Stimulated activated CD4-positive, alpha-beta T cell treated with anti-CD3 and anti-CD28 coated beads, Interleukin-1b, Interleukin-23, amount 100 ng/mL, for 24 hours (primary cell): ENCODE results near the gene FIGNL2.

Source experiments
- DNase-seq, 4 experiments: peaks; one replicate each; pipeline ENCODE4 v3.0.0-alpha.2; 2020; ENCODE audit warnings: low read depth in 4 of 4, low spot score in 1 of 4

Gene FIGNL2

DNA sequence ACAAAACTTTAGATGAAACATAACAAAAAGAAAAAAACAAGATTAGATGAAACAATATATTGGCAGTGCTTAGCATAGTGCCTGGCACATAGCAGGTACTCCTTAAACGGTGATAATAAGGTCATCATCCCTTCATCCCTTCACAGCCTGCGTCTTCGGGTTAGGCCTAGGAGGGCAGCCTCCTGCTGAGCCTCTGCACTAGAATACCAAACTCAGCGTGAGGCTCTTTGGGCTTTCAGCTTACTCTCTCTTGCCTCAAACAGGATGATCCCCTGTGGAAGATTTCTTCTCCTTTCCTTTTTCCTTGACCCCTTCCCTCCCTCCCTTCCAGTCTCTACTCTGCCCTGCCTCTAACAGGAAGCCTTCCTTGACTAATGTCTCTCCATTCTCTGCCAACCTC lies 14.4 kb upstream of the FIGNL2 start:
- no peak for DNase-seq

DNA sequence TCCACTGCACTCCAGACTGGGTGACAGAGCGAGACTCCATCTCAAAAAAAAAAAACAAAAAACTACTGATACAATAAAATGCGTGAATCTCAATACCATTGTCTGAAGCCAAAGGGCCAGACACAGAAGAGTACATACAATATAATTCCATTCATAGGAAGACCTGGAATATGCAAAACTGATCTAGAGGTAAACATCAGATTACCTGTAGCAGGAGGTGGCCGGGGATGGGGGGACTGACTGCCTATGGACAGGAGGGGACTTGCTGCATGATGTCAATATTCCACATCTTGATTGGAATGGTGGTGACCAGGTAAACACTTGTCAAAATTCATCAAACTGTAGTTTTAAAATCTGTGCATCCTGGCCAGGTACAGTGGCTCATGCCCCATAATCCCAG lies 12.5 kb upstream of the FIGNL2 start:
- DNase-seq, result no peak

DNA sequence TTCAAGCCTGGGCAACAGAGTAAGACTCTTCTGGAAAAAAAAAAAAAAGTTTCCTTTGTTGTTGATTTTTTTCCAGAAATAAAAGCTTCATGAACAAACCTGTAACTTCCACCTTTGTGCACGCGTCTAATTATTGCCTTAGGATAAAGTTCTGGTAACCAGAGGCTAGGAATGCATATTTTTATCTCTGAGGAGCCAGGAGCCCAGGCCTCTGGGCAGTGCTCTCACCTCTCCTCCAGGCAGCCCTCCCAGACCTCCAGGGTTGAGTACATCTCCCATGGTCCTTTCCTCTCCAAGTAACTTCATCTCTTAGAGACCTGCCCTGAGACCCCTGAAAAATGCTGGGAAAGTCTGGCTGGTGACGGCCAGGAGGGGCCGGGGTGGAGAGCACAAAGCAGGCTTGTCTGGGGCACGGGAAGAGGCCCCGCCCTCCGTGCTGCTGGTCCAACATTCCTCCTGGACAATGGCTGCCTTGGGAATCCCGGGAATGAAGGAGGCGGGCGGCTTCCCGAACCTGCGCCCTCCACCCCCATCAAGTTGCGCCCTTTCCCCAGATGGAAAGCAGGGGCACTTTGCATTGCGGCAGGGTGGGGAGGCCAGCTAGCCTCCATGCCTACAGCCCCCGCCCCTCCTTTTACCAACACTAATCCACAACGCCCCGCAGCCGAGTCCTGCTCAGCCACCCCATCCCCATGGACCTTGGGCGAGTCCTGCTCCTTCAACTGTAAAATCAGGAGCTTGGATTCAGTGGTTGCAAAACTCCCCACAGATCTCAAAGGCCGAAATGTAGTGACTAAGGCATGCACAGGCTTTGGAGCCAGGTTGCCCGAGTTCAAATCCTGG lies 7.3 kb upstream of the FIGNL2 start:
- no peak for DNase-seq

DNA sequence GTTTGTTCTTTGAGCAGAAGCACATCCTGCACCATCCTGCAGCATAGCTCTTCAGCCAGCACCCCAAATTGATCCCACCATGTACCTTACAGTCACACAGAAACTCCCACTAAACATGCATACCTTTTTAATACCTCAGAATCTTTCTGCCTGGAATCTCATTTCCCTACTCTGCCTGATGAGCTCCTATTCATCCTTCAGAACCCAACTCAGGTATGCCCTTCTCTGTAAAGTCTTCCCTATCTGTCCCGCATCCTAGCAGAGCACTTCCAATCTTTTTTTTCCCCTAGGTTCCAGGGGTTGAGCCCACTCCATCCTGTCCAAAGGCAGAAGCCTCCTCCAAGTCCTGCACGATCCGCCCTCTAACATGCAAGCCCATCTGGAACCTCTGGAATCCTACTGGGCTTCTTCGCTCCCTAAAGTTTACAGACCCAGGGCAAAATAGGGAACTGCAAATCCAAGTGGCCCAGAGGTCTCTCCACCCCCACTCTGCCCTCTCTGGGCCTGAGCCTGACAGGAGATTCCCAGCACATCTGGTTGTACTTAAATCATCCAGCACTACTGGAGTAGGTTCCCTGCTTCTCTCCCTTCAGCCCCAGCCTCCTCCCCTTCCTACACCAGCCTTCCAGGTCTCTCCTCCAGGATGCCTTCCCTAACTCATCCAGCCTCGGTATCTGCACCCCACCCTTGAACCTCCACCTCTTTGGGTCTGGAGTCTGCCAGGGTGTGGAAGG lies 4.1 kb upstream of the FIGNL2 start:
- DNase-seq, result no peak

DNA sequence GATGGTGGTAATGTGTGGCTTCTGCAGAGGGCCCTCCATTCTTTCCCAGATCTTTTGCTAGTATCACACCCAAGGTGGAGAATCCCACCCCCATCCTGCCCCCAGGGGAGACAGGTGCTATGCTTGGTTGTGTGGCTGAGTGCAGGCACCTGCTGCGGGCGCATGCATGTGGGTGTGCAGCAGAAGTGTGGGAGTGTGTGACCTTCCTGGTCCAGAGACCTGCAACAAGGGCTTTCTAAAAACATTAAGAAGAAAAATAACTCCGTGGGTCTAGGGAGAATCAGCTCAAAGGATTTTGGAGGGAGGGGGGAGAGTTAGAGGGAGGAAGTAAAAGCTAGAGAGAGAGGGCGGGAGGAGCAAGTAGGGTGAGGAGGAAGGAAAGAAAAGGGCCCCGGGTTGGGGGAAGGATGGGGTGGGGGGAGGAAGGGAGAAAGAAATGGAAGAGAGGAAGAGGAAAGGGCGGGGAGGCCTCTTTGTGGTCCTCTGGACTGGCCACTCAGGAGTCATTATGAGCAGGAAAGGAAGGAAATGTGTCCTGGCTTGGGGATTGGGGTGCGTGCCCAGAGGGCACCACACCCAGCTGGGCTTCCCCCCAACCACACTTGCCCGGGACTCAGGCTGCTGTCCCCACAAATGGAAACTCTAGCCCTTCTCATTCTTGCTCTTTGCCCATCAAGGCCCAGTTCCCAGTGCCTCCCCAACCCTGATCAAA lies 3.1 kb upstream of the FIGNL2 start:
- DNase-seq, result no peak

DNA sequence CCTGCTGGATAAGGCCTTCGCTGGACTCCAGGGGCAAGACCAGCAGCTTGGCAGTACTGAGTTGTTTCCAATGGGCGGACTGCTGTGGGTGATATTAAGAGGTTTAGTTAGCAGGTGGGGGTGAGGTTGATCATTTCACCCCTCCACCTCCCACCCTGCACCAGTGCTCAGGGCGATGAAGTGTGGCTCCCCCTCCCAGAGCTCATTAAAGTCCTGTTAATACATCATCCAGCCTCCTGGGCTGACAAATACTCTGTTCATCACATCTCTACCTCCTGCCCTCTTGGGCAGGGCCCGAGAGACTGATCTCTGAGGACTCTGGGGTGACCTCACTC lies 2.4 kb upstream of the FIGNL2 start:
- no peak for DNase-seq

DNA sequence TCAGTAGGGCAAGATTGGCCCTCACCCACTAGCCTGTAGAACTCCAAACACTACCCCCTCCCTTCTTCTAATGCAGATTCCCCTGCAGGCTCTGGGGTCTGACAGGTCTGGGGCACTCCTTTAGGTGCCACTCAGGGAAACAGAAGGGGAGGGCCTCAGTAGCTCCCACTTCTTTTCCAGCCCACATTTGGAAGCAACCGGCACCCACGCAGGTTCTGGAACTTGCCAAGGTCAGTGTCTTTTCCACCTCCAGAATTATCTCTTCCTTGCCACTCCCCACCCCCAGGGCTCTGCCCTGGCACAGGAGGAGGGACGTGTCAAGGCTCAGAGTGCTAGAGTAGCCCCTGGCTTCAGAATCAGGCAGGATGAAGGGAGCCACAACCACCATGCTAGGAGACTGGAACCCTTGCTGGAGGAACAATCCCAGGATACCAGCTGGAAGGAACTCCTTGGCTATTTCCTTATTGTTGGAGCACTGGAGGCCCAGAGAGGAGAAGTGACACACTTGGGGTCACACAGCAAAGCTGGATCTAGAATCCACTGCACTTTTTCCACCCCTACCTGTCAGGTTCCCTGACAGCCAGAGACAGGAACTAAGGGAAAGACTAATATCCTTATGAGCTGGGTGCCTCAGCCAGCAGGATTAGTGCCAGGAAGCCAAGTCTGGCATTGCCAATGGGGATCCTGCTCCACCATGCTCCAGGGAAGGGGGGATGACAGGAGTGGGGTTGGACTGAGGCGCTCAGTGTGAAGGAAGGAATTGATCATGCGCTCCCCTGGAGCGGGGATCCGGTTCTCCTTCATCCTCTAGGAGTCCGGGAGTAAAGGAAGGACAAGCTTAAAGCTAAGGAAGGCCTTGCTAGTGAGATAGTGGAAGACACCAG lies 1.8 kb upstream of the FIGNL2 start:
- no peak for DNase-seq

DNA sequence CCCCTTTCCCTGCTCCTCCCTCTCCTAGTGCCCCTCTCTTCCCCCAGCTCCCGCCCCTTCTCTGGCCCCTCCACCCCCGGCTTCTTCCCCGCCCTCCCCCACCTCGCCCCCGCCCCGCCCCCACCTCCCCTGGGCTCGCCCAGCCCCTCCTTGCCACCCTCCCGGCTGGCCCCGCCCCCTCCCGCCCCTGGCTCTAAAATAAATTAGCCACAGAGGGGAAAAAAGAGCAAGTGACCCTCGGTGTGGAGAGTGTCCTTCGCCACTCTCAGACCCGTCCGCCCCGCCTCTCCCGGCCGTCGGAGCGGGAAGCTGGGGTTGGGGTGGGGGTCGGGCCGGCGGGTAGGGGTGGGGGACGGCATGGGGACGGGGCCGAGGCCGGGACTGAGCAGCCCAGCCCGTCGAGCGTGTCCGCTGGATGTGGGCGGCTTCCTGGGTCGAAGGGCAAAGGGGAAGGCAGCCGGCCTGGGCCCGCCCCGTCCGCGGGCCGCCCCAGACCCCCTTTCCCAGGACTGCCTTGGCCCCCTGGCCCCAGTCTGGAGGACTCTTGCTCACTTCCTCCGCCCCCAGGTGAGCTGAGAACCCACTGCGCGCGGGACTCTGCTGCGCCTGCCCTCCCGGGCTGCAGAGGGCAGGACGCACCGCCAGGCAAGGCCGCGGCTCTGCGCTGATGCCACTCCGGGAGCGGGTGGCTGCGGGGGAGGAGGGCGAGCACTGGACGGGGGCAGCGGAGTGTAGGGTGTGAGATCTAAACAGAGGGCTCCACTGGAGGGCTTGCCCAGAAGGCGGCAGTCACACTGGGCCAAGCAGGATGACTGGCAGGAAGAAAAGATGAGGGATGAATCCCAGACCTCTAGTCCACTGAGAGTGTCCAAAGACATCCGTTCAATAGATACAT lies 570 bp upstream of the FIGNL2 start:
- no peak for DNase-seq

DNA sequence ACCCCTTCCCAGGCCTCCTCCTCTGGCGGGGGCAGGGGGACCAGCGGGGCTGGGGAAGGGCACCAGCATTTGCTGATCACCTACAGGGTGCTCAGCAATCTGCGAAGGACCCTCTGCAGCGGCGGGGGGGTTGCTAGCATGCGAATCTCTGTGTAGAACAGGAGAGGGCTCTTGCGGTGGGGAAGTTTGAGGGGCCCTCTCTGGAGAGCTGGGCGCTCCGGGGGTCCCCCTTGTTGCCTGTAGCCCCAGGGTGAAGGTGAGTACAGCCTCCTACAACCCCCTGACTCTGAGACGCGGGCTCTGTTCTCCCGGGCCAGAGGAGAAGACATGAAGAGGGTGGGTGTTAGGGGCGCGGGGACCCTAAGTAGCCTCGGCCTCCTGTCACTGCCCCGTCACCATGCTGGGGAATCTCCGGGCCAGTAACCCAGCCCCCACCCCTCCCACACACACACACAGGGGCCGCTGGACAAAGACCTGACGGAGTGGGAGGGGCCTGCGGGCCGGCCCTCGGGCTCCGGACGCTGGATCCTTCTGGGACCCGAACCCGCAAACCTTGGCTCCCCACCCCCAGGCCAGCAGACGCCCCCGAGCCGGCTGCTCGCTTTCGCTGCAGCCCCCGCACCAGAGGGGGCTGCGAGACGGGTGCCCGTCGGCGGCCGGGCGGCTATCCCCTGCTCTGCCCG lies 734 bp downstream of the FIGNL2 start:
- no peak for DNase-seq

DNA sequence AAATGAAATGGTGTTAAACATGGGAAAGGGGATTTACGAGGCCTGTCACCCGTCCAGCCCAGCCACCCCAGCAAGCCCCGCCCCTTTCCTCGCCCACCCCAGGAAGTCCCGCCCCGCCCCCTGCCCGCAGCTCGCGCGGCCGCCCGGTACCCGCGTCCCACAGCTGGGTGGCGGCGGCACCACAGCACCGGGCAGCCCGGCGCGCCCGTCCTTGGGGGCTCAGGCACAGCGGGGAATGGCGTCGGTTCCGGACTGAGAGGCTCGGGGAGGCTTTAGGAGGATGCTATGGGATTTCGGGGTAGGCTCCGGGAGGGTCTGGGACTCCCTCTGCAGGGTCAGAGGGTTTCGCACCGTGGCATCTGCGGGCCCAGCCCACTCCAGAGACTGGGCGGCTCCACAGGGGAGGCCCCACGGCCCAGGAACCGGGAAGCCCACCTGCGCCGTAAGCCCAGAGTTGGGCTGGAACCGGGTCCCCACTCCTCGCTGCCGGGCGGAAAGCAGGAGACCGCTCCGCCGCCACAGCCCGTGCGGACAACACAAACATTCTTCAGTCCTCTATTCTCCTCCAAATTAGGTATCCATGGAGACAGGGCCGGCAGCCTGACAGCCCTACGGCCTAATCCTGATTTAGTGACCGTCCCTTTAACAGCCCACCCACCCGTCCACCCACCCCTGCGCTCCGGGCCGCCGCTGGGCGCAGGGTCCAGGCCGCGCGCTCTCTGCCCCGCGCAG lies 1.4 kb downstream of the FIGNL2 start:
- DNase-seq, result peak in 3 of 4 experiments; percentile 27 to 46 (median 28)

DNA sequence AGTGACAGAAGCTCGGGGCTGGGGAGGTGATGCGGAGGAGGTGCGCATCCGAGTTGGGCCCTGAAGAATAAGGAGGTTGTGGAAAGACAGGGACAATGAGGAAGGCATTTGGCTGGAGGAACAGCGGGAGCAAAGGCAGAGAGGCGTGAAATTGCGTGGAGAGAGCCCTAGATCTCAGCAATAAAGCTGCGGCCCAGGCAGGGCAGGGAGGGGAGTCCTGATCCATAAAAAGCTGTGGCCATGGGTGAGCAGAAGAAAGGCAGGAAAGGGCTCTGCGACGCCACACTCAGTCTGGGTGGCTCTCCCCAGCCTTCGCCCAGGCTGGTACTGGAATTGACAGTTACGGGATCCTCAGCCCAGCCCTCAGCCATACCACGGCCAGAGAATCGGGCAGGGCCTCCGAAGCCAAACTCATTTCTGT lies 2.2 kb downstream of the FIGNL2 start:
- DNase-seq, result no peak

DNA sequence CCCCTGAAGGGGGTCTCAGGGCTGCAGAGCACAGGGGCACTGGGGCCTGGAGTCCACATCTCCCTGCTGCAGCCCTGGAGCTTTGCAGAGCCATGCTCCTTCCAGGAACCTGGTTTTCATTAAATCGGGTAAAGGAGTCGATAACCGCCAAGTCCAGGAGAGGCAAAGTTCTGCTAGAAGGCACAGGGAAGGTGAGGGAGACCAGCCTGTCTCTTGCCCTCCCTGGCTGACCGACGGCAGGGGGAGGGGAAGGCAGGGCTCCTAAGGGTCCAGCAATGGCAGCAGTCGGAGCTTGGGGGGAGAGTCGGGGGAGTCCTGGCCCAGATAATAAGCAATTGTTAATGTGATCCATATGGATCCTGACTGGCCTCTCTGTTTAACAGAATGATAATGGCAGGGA lies 3.0 kb downstream of the FIGNL2 start:
- no peak for DNase-seq

DNA sequence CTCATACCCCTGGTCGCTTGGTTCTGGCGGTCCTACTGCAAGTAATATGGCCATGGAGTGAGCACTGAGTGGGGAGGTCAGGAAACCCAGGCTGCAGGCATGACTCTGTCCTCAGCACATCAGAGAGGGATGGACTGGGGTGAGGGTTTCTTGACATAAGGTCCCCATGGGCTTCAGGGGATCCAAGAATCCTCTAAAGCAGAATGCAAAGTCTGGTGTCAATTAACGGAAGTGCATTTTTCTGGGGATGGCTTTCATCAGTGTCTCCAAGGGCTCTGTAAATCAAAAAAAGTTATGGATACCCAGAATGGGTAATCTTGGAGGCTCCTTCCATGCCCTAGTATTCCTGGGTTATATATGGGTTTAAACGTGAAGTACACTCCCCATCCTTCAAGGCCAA lies 3.7 kb downstream of the FIGNL2 start:
- DNase-seq, result no peak

DNA sequence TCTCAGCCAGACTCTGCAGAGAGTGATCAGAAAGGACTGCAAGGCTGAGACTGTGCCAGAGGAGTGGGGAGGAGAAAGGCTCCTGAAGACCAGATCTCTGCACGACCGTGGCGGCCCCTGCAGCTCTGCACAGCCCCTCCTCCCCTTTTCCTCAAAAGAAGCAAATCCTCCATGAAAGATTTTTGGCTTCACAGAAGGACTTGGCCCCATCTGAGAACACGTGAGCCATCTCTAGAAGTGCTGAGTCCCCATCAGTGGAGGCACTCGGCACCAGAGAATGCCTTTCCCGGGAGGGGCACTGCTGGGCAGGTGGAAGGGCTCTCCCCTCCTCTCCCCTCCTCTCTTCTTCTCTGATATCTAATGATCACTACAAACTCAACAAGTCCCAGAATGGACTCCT lies 6.8 kb downstream of the FIGNL2 start:
- DNase-seq, result no peak

DNA sequence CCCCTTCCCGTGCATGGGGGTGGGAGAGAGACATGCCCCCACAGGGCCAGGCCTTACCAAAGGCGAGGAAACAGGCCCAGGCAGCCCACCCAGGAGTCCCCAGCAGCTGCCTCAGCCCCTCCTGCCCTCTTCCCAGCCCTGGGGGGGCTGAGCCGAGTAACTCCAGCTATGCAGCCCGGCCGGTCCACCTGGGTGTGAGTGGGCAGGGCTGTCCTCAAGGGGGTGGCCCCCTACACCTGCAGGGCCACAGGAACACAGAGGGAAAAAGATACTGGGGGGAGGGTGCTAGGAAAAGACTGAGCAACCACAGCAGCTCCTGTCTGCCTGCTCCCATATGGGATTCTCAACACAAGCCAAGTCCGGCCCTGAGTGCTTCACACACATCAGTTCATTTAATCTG lies 7.6 kb downstream of the FIGNL2 start:
- no peak for DNase-seq

DNA sequence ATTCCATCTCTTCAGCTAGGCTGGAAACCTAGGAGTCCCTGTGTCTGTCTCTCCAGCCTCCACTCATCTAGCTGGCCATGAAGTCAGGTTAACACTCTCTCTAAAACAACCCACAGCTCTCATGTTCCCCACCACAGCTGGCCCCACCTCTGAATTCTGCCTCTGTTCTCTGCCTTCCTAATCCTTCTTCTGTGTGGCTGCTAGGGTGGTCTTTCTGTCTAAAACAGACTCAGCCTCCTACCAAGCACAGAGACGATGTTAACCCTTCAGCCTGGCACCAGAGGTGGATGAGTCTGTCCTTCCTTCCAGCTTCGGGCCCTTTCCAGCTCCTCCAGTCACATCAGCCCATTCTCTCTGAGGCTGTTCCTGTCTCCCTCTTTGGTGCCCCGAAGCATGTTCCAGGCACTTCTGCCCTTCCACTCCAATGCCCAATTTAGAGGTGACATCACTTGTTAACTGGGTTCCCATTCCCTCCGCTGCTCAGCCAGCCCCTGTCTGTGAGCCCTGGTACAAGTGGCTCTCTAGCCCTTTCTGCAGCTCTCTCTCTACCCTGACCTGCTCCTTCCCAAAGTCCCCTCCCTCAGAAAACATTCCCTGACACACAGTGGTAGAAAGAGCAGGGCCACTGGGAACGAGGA lies 9.1 kb downstream of the FIGNL2 start:
- no peak for DNase-seq

DNA sequence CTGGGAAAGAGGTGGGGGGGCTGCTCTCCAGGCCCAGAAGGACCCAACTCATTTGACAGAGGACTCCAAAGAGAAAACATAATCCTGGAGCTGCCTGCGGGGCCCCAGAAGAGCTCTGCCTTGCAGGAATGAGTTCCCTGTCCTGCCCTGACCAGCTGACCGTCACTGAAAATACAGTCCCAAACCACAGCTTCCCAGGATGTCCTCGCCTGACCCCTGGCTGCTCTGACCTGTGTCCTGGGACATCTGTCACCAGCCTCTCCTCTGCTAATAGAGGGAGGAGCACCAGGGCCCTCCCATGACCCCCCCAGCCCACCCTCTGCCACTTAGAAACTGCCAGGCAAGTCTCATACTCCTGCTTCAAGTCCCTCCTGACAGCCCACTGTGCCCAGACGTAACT lies 9.8 kb downstream of the FIGNL2 start:
- no peak for DNase-seq

DNA sequence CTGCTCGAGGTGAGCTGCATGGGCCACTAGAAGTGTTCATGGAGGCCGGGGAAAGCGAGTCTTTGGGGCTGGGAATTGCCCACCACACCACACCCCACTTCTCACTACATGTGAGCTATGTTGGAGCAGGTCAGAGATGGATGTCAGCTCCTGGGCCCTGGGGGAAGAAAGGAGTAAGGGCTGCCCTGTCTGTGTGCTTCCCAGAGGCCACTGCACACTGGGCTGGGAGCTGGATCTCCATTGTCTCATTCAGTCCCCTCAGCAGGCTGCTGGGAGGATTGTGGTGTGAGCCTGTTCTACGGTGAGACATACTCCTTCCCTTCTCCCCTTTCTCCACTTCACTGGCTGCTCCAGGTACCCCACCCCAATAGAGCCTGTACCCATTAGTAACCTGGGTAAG lies 10.5 kb downstream of the FIGNL2 start:
- DNase-seq, result no peak
